HepG2 (cell line): ENCODE measurements around the gene CCNDBP1. TPM values are rescaled to one million over a fixed set of nuclear protein-coding genes. Genes with fewer than 3 reads are reported as not detected.

Source experiments
- ARID2 ChIP-seq: sonication (generic); formaldehyde crosslinking; IDR thresholded peaks from 2 replicates; pipeline ENCODE4 v1.8.1; 2022; ENCODE audit warnings: mild to moderate bottlenecking, missing genetic modification reagents, borderline replicate concordance
- BRF2 ChIP-seq: sonication (generic); formaldehyde crosslinking; IDR thresholded peaks from 2 replicates; pipeline ENCODE4 v1.8.1; 2022; ENCODE audit warnings: mild to moderate bottlenecking, missing genetic modification reagents
- FOXC1 ChIP-seq: sonication (generic); formaldehyde crosslinking; IDR thresholded peaks from 2 replicates; pipeline ENCODE4 v1.8.0; 2022; ENCODE audit warnings: mild to moderate bottlenecking, missing genetic modification reagents, borderline replicate concordance
- FOXM1 ChIP-seq: sonication (generic); formaldehyde crosslinking; IDR thresholded peaks from 2 replicates; pipeline ENCODE4 v1.5.0; 2020; ENCODE audit warnings: missing genetic modification reagents
- GTF3A ChIP-seq: sonication (generic); formaldehyde crosslinking; conservative IDR thresholded peaks from 2 replicates; pipeline ENCODE4 v1.4.0; 2020; ENCODE audit warnings: mild to moderate bottlenecking, missing genetic modification reagents
- HNF1B ChIP-seq: sonication (generic); formaldehyde crosslinking; IDR thresholded peaks from 2 replicates; pipeline ENCODE4 v1.5.1; 2020; ENCODE audit warnings: mild to moderate bottlenecking, moderate library complexity, missing genetic modification reagents
- KAT7 ChIP-seq: IDR thresholded peaks from 2 replicates; pipeline ENCODE4 v1.6.1; 2018; ENCODE audit warnings: borderline replicate concordance, missing compliant biosample characterization
- KDM5B ChIP-seq: sonication (generic); formaldehyde crosslinking; IDR thresholded peaks from 2 replicates; pipeline ENCODE4 v1.4.0; 2020; ENCODE audit warnings: missing genetic modification reagents, mild to moderate bottlenecking, borderline replicate concordance
- NFAT5 ChIP-seq: sonication (generic); formaldehyde crosslinking; IDR thresholded peaks from 2 replicates; pipeline ENCODE4 v1.4.0; 2020; ENCODE audit warnings: missing genetic modification reagents
- NR2F6 ChIP-seq, 2 experiments: IDR thresholded peaks; 2 replicates each; pipeline ENCODE4 v1.6.1; 2016; ENCODE audit warnings: antibody characterized with exemption in 1 of 2, mild to moderate bottlenecking in 1 of 2
- RXRA ChIP-seq: sonication (generic); formaldehyde crosslinking; IDR thresholded peaks from 2 replicates; pipeline ENCODE4 v1.5.1; 2020; ENCODE audit warnings: missing genetic modification reagents
- SATB2 ChIP-seq: sonication (generic); formaldehyde crosslinking; IDR thresholded peaks from 2 replicates; pipeline ENCODE4 v1.5.0; 2020; ENCODE audit warnings: missing genetic modification reagents
- SRF ChIP-seq: IDR thresholded peaks from 2 replicates; pipeline ENCODE4 v1.6.1; 2011; ENCODE audit warnings: mild to moderate bottlenecking, low read depth, low read length, moderate library complexity
- ZBTB21 ChIP-seq: sonication (generic); formaldehyde crosslinking; IDR thresholded peaks from 2 replicates; pipeline ENCODE4 v1.4.0; 2020; ENCODE audit warnings: missing genetic modification reagents
- ZNF205 ChIP-seq: IDR thresholded peaks from 2 replicates; pipeline ENCODE4 v1.6.1; 2018; ENCODE audit warnings: missing biosample characterization, missing genetic modification reagents
- ZNF225 ChIP-seq: sonication (generic); formaldehyde crosslinking; IDR thresholded peaks from 2 replicates; pipeline ENCODE4 v1.4.0; 2020; ENCODE audit warnings: mild to moderate bottlenecking, missing genetic modification reagents
- ZNF276 ChIP-seq: sonication (generic); formaldehyde crosslinking; IDR thresholded peaks from 2 replicates; pipeline ENCODE4 v1.4.0; 2020; ENCODE audit warnings: mild to moderate bottlenecking, low read depth, missing genetic modification reagents
- ZNF335 ChIP-seq: sonication (generic); formaldehyde crosslinking; IDR thresholded peaks from 2 replicates; pipeline ENCODE4 v1.4.0; 2020; ENCODE audit warnings: missing genetic modification reagents
- ZNF501 ChIP-seq: sonication (generic); formaldehyde crosslinking; IDR thresholded peaks from 2 replicates; pipeline ENCODE4 v1.5.1; 2020; ENCODE audit warnings: mild to moderate bottlenecking, moderate library complexity, missing genetic modification reagents
- ZNF556 ChIP-seq: sonication (generic); formaldehyde crosslinking; IDR thresholded peaks from 2 replicates; pipeline ENCODE4 v1.4.0; 2020; ENCODE audit warnings: mild to moderate bottlenecking, missing genetic modification reagents, borderline replicate concordance
- polyA plus RNA-seq, 8 experiments: library from polyadenylated mRNA; depleted of rRNA in 3 of 8; stranded (reverse) in 7 of 8; unstranded in 1 of 8; fragments of >200 nt; fragmentation: Illumina TruSeq in 4 of 8; extraction: Trizol in 4 of 8; gene quantifications; 2 replicates each; pipeline versions ENCODE4 v1.2.1 to v1.2.3, GENCODE V29; 2011 to 2016; ENCODE audit warnings: low read depth in 4 of 8, missing spikeins in 1 of 8, mixed read lengths in 1 of 8; ENCODE audit not compliant: insufficient read depth in 1 of 8
- total RNA-seq, 5 experiments: library from RNA; depleted of rRNA; stranded (reverse); fragments of >200 nt; fragmentation: Illumina TruSeq; extraction: Trizol; gene quantifications; 2 replicates each; pipeline ENCODE4 v1.2.3, GENCODE V29; 2016; ENCODE audit warnings: low read depth in 1 of 5

Gene CCNDBP1
- total and polyA plus RNA-seq, 2 of the 13 experiments (the other 11 are each of a cell fraction or from before 2014, with no cell fraction given): 24.8 to 42.3 TPM

- TF ChIP-seq HNF1B (CRISPR knock-in tag) (peak; percentile 59; the same call in 1 of the 2 replicates), FOXM1 (no peak), KDM5B (CRISPR knock-in tag) (peak; percentile 83; the same call in 1 of the 2 replicates), NR2F6 (IDR thresholded peaks at IDR 0.05) (no peak), NR2F6 (CRISPR knock-in tag; IDR thresholded peaks at IDR 0.05) (peak; percentile 55; the same call in 1 of the 2 replicates), ARID2 (CRISPR knock-in tag) (peak; percentile 68; the same call in 1 of the 2 replicates), ZBTB21 (CRISPR knock-in tag) (no peak), ZNF225 (CRISPR knock-in tag) (no peak), ZNF276 (CRISPR knock-in tag) (no peak), FOXC1 (CRISPR knock-in tag) (peak; percentile 64; the same call in 1 of the 2 replicates), KAT7 (CRISPR knock-in tag) (peak; percentile 24; the same call in 1 of the 2 replicates), NFAT5 (CRISPR knock-in tag) (peak; percentile 70; the same call in 1 of the 2 replicates), BRF2 (CRISPR knock-in tag) (no peak), ZNF501 (no peak), ZNF335 (CRISPR knock-in tag) (no peak), GTF3A (CRISPR knock-in tag) (no peak), ZNF205 (no peak), SATB2 (no peak), ZNF556 (CRISPR knock-in tag) (peak; percentile 73), RXRA (CRISPR knock-in tag) (peak; percentile 86), SRF (no peak)
Measured at GRCh38 chr15:43185157-43186002, at the start of gene CCNDBP1 (continued).
